SK-N-MC (cell line): ENCODE data around the gene PRKG1.

Experiments
- DNase-seq: peaks from one replicate; pipeline ENCODE4 v3.0.0-alpha.2; 2011; ENCODE audit warnings: low read depth, low spot score
- H3K27ac ChIP-seq: fragments of 200-600 bp; sonication (generic); 2 replicates; pipeline ENCODE4 v1.5.1; 2016; ENCODE audit warnings: mixed run types
- H3K36me3 ChIP-seq: fragments of 200-600 bp; sonication (generic); 2 replicates; pipeline ENCODE4 v1.6.1; 2017; ENCODE audit warnings: antibody characterized with exemption, low read length, mixed read lengths; ENCODE audit not compliant: insufficient read depth
- H3K4me3 ChIP-seq: fragments of 200-600 bp; sonication (generic); 2 replicates; pipeline ENCODE4 v1.5.1; 2016
- H3K9ac ChIP-seq: fragments of 200-600 bp; sonication (generic); 2 replicates; pipeline ENCODE4 v1.8.0; 2017; ENCODE audit warnings: mixed run types, mixed read lengths; ENCODE audit not compliant: insufficient read length
- H3K9me3 ChIP-seq: fragments of 200-600 bp; sonication (generic); 2 replicates; pipeline ENCODE4 v1.6.1; 2017; ENCODE audit warnings: low read depth, mild to moderate bottlenecking, antibody characterized with exemption, low read length, moderate library complexity, mixed read lengths
- EZH2 ChIP-seq: fragments of 200-600 bp; sonication (generic); IDR thresholded peaks from one replicate; pipeline ENCODE4 v1.6.1; 2017; ENCODE audit warnings: antibody characterized with exemption
- FOXP2 ChIP-seq: optimal IDR thresholded peaks from 2 replicates; pipeline ENCODE3; 2011; ENCODE audit warnings: mild to moderate bottlenecking, moderate library complexity; ENCODE audit not compliant: insufficient read depth; ENCODE audit errors: extremely low read length, control extremely low read depth
- POLR2AphosphoS5 ChIP-seq: IDR thresholded peaks from 2 replicates; pipeline ENCODE4 v1.6.1; 2012; ENCODE audit warnings: mild to moderate bottlenecking, low read depth, low read length, borderline replicate concordance

Gene PRKG1

GRCh38 chr10:51903675-51904074 is 829.4 kb downstream of the PRKG1 start:
- no peak for DNase-seq
- Histone ChIP-seq H3K4me3 (no peak overlapping the region), H3K9ac (no peak overlapping the region), H3K9me3 (no peaks in the 10 kb centered on the region), H3K36me3 (no peaks in the 10 kb centered on the region), H3K27ac (no peak overlapping the region)
- TF ChIP-seq EZH2: no peak
- no peak for TF ChIP-seq FOXP2
- no peak for TF ChIP-seq POLR2AphosphoS5

GRCh38 chr10:51905032-51905431 is 830.7 kb downstream of the PRKG1 start:
- H3K36me3 ChIP-seq: no peaks in the 10 kb centered on the region
- no peak overlapping the region for H3K27ac ChIP-seq
- no peak overlapping the region for H3K9ac ChIP-seq
- no peaks in the 10 kb centered on the region for H3K9me3 ChIP-seq
- no peak overlapping the region for H3K4me3 ChIP-seq
- DNase-seq: no peak
- no peak for TF ChIP-seq EZH2

DNA sequence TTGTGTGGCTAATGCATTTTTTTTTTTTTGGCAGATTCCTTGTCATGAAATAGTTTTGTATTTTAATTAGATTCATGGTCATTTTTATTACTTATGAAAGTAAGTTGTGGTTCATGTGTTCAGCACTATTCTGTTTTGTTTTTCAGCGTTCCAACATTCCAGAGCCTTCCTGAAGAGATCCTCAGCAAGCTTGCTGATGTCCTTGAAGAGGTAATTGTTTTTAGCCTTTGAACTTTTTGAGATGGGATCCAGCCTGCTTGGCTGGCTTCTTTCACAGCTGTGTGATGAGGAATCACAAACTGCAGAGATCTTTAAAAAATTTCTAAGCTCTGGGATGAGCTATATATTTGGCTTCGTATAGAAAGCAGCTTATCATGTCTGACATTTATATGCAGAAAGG is 833.1 kb downstream of the PRKG1 start:
- Histone ChIP-seq H3K27ac (no peak overlapping the region), H3K9ac (no peak overlapping the region), H3K9me3 (no peaks in the 10 kb centered on the region), H3K36me3 (no peaks in the 10 kb centered on the region), H3K4me3 (no peak overlapping the region)
- TF ChIP-seq FOXP2: no peak
- TF ChIP-seq EZH2: no peak
- no peak for TF ChIP-seq POLR2AphosphoS5
- DNase-seq: no peak

DNA sequence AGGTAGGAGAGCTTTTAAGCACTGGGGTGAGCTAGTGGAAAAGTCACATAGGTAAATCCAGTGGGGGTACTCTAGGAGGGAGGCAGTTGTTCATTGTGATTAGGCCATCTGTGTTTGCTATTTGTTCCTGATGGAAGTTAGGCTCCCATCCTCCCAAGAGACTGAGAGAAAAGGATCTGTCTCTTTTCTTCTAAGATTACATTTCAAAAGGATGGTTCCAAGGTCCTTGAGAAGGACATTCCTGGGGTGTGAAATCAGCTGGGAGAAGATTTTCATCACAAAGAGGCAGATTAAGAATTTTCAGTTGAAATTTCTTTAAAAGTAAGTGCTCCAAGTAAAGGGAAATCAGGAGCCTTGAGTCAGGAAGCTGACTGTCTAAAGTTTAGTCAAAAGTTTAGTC is 835.9 kb downstream of the PRKG1 start:
- Histone ChIP-seq H3K27ac (no peak overlapping the region), H3K9ac (no peak overlapping the region), H3K9me3 (no peaks in the 10 kb centered on the region), H3K4me3 (no peak overlapping the region), H3K36me3 (no peaks in the 10 kb centered on the region)
- no peak for TF ChIP-seq FOXP2
- no peak for TF ChIP-seq POLR2AphosphoS5
- no peak for TF ChIP-seq EZH2
- no peak for DNase-seq

DNA sequence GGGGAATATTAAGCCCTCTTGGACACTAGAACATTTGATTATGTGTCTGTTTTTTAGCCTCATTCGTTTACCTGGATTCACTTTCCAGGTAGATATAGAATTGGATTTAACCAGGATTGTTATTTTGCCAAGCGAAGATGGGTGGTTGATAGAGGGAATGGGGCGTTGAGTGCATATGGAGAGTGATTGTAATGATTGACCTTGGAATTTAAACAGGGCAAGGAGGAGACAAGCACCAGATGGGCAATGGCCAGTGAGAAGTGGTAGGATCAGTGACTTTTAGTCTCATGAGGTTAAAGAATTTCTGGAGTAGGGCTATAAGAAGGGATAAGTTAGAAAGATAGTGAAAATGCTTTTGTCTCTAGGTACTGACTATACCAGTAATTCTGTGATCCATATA is 836.3 kb downstream of the PRKG1 start:
- H3K9ac ChIP-seq: no peak overlapping the region
- no peak overlapping the region for H3K27ac ChIP-seq
- no peaks in the 10 kb centered on the region for H3K9me3 ChIP-seq
- H3K4me3 ChIP-seq: no peak overlapping the region
- DNase-seq: no peak
- TF ChIP-seq EZH2: no peak
- TF ChIP-seq FOXP2: no peak
- TF ChIP-seq POLR2AphosphoS5: no peak
- H3K36me3 ChIP-seq: no peaks in the 10 kb centered on the region

DNA sequence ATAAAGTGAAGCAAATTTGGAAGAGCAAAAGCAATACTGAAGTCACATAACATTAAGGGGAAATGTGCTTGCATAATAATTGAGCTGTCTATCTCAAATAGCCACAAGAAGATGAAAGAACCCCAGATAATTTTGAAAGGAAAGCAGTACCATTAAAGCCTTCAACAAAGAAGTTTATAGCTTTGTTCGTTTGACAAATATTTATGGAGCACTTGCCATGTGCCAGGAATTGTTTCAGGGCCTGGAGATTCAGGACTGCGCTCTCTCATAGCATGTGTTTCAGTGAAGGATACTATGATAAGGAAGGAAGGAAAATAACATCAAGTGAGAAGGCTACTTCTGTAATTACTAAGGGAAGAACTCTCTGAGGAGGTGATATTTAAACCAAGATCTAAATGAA is 837.4 kb downstream of the PRKG1 start:
- no peak for DNase-seq
- no peak overlapping the region for H3K4me3 ChIP-seq
- no peaks in the 10 kb centered on the region for H3K9me3 ChIP-seq
- no peak for TF ChIP-seq POLR2AphosphoS5
- no peak for TF ChIP-seq FOXP2
- TF ChIP-seq EZH2: no peak
- no peak overlapping the region for H3K27ac ChIP-seq
- H3K9ac ChIP-seq: no peak overlapping the region
- H3K36me3 ChIP-seq: no peaks in the 10 kb centered on the region

- Histone ChIP-seq H3K9ac (no peak overlapping the region), H3K36me3 (no peaks in the 10 kb centered on the region), H3K27ac (no peak overlapping the region)
These were observed 840.8 kb downstream of the PRKG1 start for GRCh38 chr10:51915031-51915542.

GRCh38 chr10:51918440-51918839 is 844.2 kb downstream of the PRKG1 start:
- no peak for DNase-seq
- no peaks in the 10 kb centered on the region for H3K9me3 ChIP-seq
- TF ChIP-seq FOXP2 (no peak), EZH2 (no peak), POLR2AphosphoS5 (no peak)

More at GRCh38 chr10:51915031-51915542, 840.8 kb downstream of the PRKG1 start:
- TF ChIP-seq POLR2AphosphoS5: no peak
- no peak for DNase-seq
- Histone ChIP-seq H3K4me3 (no peak overlapping the region), H3K9me3 (no peaks in the 10 kb centered on the region)

GRCh38 chr10:51918884-51919325 is 844.6 kb downstream of the PRKG1 start:
- no peak overlapping the region for H3K9ac ChIP-seq
- no peak for DNase-seq
- TF ChIP-seq EZH2 (no peak), POLR2AphosphoS5 (no peak), FOXP2 (no peak)
- no peaks in the 10 kb centered on the region for H3K36me3 ChIP-seq
- H3K27ac ChIP-seq: no peak overlapping the region
- no peaks in the 10 kb centered on the region for H3K9me3 ChIP-seq
- H3K4me3 ChIP-seq: no peak overlapping the region

More at GRCh38 chr10:51918440-51918839, 844.2 kb downstream of the PRKG1 start:
- Histone ChIP-seq H3K27ac (no peak overlapping the region), H3K9ac (no peak overlapping the region), H3K4me3 (no peak overlapping the region), H3K36me3 (no peaks in the 10 kb centered on the region)
